HG02623 (cell line): ENCODE data around the gene CCDC57.
"Not testable (repeated sequence)": the region's sequence is repeated elsewhere in the genome, so short reads cannot be mapped to it uniquely, and the experiment has no call there.

Source experiments
- ATAC-seq: cut with Tn5 transposase; IDR thresholded peaks from one replicate; pipeline ENCODE4 v1.9.1; 2021; ENCODE audit warnings: moderate library complexity; ENCODE audit not compliant: unreplicated experiment

Gene CCDC57

GRCh38 chr17:82133166-82133953 is 79.3 kb downstream of the CCDC57 start:
- not testable (repeated sequence) for ATAC-seq

DNA sequence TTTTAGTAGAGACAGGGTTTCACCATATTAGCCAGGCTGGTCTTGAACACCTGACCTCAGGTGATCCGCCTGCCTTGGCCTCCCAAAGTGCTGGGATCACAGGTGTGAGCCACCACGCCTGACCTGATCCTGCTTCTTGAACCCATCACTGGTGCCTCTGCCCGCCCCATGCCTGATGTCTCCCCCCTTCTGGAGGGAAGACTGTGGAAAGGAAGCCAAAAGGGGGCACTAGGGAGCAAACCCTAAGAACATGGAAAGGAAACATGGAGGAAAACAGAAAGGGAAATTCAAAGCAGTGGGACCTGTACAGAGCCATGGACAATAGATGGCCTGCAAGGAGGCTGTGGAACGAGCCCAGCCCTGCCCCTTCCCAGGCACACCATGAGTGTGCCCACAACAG is 83.5 kb downstream of the CCDC57 start:
- no peak for ATAC-seq

DNA sequence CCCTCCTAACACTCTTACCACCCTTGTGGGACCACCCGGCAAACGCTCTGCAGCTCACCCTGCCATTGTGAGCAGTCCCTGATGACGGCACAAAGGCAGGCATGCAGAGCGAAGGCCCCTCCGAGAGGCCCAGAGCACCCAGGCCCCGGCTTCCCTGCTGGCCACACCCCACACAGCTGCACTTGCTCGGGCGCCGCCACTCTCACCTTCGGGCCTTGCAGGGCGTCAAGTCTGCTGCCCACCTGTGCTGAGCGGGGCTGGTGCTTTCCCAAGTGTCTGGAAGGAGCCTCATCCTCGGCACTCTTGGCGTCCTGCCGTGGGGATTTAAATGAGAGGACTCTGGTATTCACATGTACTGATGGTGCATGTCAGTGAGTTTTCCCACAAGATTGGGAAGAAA is 84.4 kb downstream of the CCDC57 start:
- no peak for ATAC-seq

GRCh38 chr17:82127704-82128103 is 84.9 kb downstream of the CCDC57 start:
- ATAC-seq = no peak

GRCh38 chr17:82127315-82127595 is 85.4 kb downstream of the CCDC57 start:
- ATAC-seq = no peak

- no peak for ATAC-seq
Measured at GRCh38 chr17:82126556-82127314, 85.9 kb downstream of the CCDC57 start.

DNA sequence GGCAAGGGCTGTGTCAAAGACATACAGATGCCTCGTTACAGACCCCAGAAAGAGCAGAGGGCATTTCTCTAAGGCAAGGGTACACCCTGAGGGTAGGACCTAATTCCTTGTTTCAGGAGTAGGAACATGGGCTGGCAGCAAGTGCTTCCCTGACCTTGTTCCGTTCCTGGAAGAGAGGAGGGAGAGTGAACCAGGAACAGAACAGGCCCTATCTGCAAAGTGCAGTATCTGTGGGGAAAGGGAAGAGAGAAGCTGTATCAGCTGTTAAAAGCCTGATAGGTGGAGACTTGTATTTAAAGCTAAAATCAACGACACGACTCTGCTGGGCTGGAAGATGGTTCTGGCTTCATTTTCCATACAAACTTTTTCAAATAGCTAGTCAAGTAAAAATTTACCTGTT is 88.5 kb downstream of the CCDC57 start:
- no peak for ATAC-seq

GRCh38 chr17:82121660-82122629 is 90.7 kb downstream of the CCDC57 start:
- no peak for ATAC-seq

DNA sequence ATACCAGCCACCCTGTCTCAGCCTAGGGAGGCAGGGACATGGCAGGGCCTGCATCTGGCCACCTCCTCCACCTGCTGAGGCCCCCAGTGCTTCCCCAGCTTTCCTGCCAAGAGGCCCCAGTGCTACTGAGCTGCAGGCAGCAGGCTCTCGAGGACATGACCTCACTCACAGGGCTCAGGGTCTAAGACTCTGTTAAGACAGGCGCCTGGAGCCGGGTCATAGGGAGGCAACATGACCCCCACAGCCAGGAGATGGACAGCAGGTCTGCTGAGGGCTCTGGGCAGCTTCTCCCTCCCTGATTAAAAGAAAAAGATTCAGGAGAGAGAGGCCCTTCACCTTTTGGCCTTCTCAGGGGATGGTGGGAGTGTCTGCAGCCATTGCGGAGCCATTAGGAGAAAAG is 91.4 kb downstream of the CCDC57 start:
- no peak for ATAC-seq

GRCh38 chr17:82120148-82120547 is 92.5 kb downstream of the CCDC57 start:
- no peak for ATAC-seq

- no peak for ATAC-seq
Measured at GRCh38 chr17:82118815-82119380, 93.7 kb downstream of the CCDC57 start.

GRCh38 chr17:82118168-82118814 is 94.4 kb downstream of the CCDC57 start:
- no peak for ATAC-seq

DNA sequence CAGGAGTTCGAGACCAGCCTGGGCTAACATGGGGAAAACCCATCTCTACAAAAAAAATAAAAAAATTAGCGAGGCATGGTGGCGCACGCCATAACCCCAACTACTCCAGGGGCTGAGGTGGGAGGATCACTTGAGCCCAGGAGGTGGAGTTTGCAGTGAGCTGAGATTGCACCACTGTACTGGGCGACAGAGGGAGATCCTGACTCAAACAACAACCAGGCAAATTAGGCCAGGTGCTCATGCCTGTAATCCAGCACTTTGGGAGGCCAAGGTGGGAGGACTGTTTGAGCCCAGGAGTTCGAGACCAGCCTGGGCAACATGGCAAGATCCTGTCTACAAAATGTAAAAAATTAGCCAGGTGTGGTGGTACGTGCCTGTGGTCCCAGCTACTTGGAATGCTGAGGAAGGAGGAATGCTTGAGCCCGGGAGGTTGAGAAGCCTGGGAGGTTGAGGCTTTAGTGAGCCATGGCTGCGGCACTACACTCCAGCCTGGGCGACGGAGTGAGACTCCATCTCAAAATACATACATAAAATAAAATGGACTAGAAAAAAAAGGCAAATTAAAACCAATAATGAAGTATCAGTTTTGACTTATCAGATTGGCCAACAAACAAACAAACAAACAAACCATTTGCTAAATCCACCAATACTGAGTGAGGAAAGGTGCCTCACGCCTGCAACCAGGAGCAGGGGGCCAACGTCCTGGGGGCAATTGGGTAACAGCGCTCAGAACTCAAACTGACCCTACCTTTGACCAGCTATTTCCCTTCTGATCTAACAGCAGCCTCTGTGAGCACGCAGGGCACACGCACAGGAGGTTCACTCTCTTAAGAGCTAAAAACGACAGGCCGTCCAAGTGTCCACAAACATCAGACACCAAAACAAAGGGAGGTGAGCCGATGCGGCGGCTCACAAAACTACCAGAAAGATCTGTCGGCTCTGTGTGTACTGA is 95.2 kb downstream of the CCDC57 start:
- ATAC-seq = no peak

DNA sequence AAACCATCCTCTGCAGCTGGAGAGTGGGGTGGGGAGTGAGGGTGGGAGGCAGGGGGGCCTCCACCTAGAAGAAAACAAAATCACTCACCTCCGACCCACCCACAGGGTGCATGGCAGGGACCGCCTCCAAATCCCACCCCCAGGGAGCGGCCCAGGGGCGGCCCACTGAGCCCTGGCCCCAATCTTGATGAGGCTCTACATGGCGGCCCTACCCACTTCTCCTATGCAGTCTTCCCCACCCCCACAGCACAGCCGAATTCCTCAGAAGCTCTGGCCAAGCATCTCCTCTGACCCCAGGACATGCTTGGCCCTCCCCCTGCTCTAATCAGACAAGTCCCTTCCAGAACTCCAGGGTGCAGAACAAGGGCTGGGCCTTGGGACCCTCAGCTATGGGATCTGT is 96.4 kb downstream of the CCDC57 start:
- no peak for ATAC-seq

GRCh38 chr17:82114872-82115271 is 97.8 kb downstream of the CCDC57 start:
- no peak for ATAC-seq

- ATAC-seq = no peak
Measured at GRCh38 chr17:82114447-82114846, 98.2 kb downstream of the CCDC57 start.

DNA sequence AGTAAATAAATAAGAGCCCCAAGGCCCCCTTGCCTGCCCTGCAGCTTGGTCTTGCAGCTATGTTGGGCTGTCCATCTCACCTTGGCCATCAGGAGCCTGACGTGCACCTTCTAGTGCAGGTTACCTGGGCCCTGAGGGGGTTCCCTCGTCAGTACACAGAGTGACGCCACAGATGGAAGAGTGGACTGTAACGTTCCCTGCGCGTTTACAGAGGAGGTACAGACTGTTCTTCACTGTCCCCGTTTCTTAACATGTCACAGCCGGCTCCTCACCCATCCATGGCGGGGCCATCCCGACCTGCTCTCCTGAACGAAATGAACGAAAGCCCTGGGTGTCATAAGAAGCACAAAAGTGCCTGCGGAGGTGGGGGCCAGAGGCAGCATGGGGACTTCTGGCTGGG is 98.7 kb downstream of the CCDC57 start:
- ATAC-seq = no peak

DNA sequence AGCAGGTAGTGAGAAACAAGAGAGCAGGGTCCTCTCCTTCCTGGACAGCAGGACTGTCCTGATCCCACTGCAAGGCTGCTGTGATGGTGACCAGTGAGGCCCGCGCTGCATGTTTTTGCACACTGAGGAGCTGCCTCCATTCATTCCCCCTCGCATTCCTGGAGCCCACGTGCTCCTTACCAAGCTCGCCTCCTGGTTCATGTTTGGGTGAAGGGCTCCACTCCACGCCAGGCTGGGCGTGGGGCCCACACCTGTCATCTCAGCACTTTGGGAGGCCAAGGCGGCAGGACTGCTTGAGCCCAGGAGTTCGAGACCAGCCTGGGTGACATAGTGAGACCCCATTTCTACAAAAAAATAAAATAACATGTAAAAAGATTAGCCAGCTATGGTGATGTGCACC is 99.2 kb downstream of the CCDC57 start:
- ATAC-seq = no peak

DNA sequence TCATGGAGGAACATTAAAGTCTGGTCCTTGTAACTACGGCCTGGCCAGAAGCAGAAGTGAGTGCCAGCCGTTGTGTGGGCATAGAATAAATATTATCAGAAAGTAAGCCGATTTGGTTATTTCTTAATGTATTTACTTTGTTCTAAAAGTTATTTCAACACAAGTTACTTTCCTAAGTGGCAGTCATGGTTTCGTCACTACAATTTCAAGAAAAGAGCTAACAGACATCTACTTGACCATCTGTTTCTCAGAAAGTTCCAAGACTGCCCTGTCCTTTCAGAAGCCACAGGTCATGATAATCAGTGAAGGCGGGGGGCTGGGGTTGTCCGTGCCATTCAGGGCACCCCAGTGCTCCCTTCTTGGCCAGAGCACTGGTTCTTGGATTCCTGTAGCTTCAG is 99.7 kb downstream of the CCDC57 start:
- ATAC-seq = no peak
